SK-N-SH treated with all-trans-retinoic acid at 6 μM for 48 hours (cell line): Measurements from ENCODE around the gene MDGA2.

Experiments
- ATAC-seq: fragments of 200-7000 bp; cut with Tn5 transposase; 3 replicates; pipeline ENCODE4 v1.9.1; 2020; ENCODE audit warnings: mild to moderate bottlenecking, moderate library complexity
- ARNTL ChIP-seq: fragments of 450-650 bp; formaldehyde crosslinking; IDR thresholded peaks from 2 replicates; pipeline ENCODE4 v1.5.0; 2020; ENCODE audit warnings: low read depth, mild to moderate bottlenecking, moderate library complexity, borderline replicate concordance
- BACH2 ChIP-seq: fragments of 250-450 bp; sonication (Bioruptor Pico); IDR thresholded peaks from 2 replicates; pipeline ENCODE4 v1.9.0; 2021; ENCODE audit warnings: mild to moderate bottlenecking, borderline replicate concordance
- CSDC2 ChIP-seq: fragments of 250-450 bp; sonication (Bioruptor Pico); IDR thresholded peaks from 2 replicates; pipeline ENCODE4 v1.5.0; 2020; ENCODE audit warnings: mild to moderate bottlenecking, moderate library complexity
- CSRNP3 ChIP-seq: fragments of 250-450 bp; sonication (Bioruptor Pico); IDR thresholded peaks from 2 replicates; pipeline ENCODE4 v1.5.1; 2021; ENCODE audit warnings: mild to moderate bottlenecking, moderate library complexity
- ESRRG ChIP-seq: fragments of 250-450 bp; sonication (Bioruptor Pico); IDR thresholded peaks from 2 replicates; pipeline ENCODE4 v1.6.1; 2021; ENCODE audit warnings: mild to moderate bottlenecking
- ISL1 ChIP-seq: fragments of 250-450 bp; sonication (Bioruptor Pico); IDR thresholded peaks from 2 replicates; pipeline ENCODE4 v2.1.2; 2022; ENCODE audit warnings: mild to moderate bottlenecking, moderate library complexity
- OSR1 ChIP-seq: fragments of 250-450 bp; sonication (Bioruptor Pico); IDR thresholded peaks from 2 replicates; pipeline ENCODE4 v1.8.0; 2022; ENCODE audit warnings: moderate library complexity, mild to moderate bottlenecking, inconsistent platforms
- PATZ1 ChIP-seq: fragments of 250-450 bp; sonication (Bioruptor Pico); IDR thresholded peaks from 2 replicates; pipeline ENCODE4 v1.8.0; 2020; ENCODE audit warnings: mild to moderate bottlenecking, moderate library complexity, borderline replicate concordance
- POU6F1 ChIP-seq: fragments of 250-450 bp; sonication (Bioruptor Pico); IDR thresholded peaks from 2 replicates; pipeline ENCODE4 v1.8.0; 2021; ENCODE audit warnings: low read depth, mild to moderate bottlenecking, moderate library complexity, borderline replicate concordance
- RARB ChIP-seq: fragments of 250-450 bp; sonication (Bioruptor Pico); IDR thresholded peaks from 2 replicates; pipeline ENCODE4 v1.8.0; 2021; ENCODE audit warnings: mild to moderate bottlenecking, moderate library complexity
- SNAI2 ChIP-seq: fragments of 250-450 bp; sonication (Bioruptor Pico); IDR thresholded peaks from 2 replicates; pipeline ENCODE4 v1.5.0; 2020; ENCODE audit warnings: mild to moderate bottlenecking, moderate library complexity
- TOX ChIP-seq: fragments of 250-450 bp; sonication (Bioruptor Pico); IDR thresholded peaks from 2 replicates; pipeline ENCODE4 v1.8.0; 2021; ENCODE audit warnings: mild to moderate bottlenecking, moderate library complexity, borderline replicate concordance
- TSHZ2 ChIP-seq: fragments of 250-450 bp; sonication (Bioruptor Pico); IDR thresholded peaks from 2 replicates; pipeline ENCODE4 v1.5.0; 2020; ENCODE audit warnings: mild to moderate bottlenecking, moderate library complexity
- ZFP30 ChIP-seq: fragments of 450-650 bp; formaldehyde crosslinking; IDR thresholded peaks from 2 replicates; pipeline ENCODE4 v1.5.0; 2022; ENCODE audit warnings: mild to moderate bottlenecking, moderate library complexity
- ZNF70 ChIP-seq: fragments of 450-650 bp; formaldehyde crosslinking; IDR thresholded peaks from 2 replicates; pipeline ENCODE4 v1.5.0; 2020; ENCODE audit warnings: mild to moderate bottlenecking, moderate library complexity
- ZNF8 ChIP-seq: fragments of 450-650 bp; formaldehyde crosslinking; IDR thresholded peaks from 2 replicates; pipeline ENCODE4 v1.5.0; 2020; ENCODE audit warnings: mild to moderate bottlenecking, moderate library complexity
- TF ChIP-seq, protein P1 (sequence below): fragments of 250-450 bp; sonication (Bioruptor Pico); IDR thresholded peaks from 2 replicates; pipeline ENCODE4 v1.5.1; 2020; ENCODE audit warnings: low read depth, mild to moderate bottlenecking, moderate library complexity

The MDGA2 gene

GRCh38 chr14:47120645-47121044 lies 554.8 kb downstream of the MDGA2 start:
- no peak for ATAC-seq
- TF ChIP-seq, protein P1, sequence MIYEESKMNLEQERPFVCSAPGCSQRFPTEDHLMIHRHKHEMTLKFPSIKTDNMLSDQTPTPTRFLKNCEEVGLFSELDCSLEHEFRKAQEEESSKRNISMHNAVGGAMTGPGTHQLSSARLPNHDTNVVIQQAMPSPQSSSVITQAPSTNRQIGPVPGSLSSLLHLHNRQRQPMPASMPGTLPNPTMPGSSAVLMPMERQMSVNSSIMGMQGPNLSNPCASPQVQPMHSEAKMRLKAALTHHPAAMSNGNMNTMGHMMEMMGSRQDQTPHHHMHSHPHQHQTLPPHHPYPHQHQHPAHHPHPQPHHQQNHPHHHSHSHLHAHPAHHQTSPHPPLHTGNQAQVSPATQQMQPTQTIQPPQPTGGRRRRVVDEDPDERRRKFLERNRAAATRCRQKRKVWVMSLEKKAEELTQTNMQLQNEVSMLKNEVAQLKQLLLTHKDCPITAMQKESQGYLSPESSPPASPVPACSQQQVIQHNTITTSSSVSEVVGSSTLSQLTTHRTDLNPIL (CRISPR knock-in tag), result no peak
- TF ChIP-seq POU6F1 (no peak), TOX (CRISPR knock-in tag) (no peak), SNAI2 (CRISPR knock-in tag) (no peak)

- TF ChIP-seq, protein P1 (CRISPR knock-in tag), result no peak
- TF ChIP-seq CSDC2 (CRISPR knock-in tag), result no peak
- no peak for TF ChIP-seq CSRNP3
- no peak for TF ChIP-seq ARNTL (CRISPR knock-in tag)
- TF ChIP-seq OSR1 (CRISPR knock-in tag), result no peak
- TF ChIP-seq ESRRG (CRISPR knock-in tag), result no peak
- TF ChIP-seq SNAI2 (CRISPR knock-in tag), result no peak
- no peak for TF ChIP-seq BACH2 (CRISPR knock-in tag)
- no peak for TF ChIP-seq TOX (CRISPR knock-in tag)
- TF ChIP-seq ZNF8 (CRISPR knock-in tag), result no peak
- TF ChIP-seq RARB (CRISPR knock-in tag), result no peak
- no peak for ATAC-seq
These were observed 571.6 kb downstream of the MDGA2 start for GRCh38 chr14:47103771-47104170.

GRCh38 chr14:47102472-47102871 lies 572.9 kb downstream of the MDGA2 start:
- no peak for ATAC-seq
- no peak for TF ChIP-seq ZFP30 (CRISPR knock-in tag)
- TF ChIP-seq ARNTL (CRISPR knock-in tag), result no peak
- no peak for TF ChIP-seq RARB (CRISPR knock-in tag)
- no peak for TF ChIP-seq ZNF70 (CRISPR knock-in tag)
- no peak for TF ChIP-seq OSR1 (CRISPR knock-in tag)
- no peak for TF ChIP-seq CSRNP3
- TF ChIP-seq TOX (CRISPR knock-in tag), result no peak
- TF ChIP-seq ISL1 (CRISPR knock-in tag), result no peak
- TF ChIP-seq TSHZ2 (CRISPR knock-in tag), result no peak
- no peak for TF ChIP-seq ESRRG (CRISPR knock-in tag)
- no peak for TF ChIP-seq PATZ1 (CRISPR knock-in tag)
